DND-41 (cell line): Measurements from ENCODE around the gene KTI12.

Experiments
- EZH2 ChIP-seq: IDR thresholded peaks from 3 replicates; pipeline ENCODE4 v1.6.1; 2012; ENCODE audit warnings: borderline replicate concordance, low read depth, mild to moderate bottlenecking, moderate library complexity, low read length, inconsistent platforms; ENCODE audit not compliant: severe bottlenecking
- TF ChIP-seq, protein P1 (sequence below): IDR thresholded peaks from 2 replicates; pipeline ENCODE4 v1.5.1; 2012; ENCODE audit warnings: borderline replicate concordance, low read length, moderate library complexity, mild to moderate bottlenecking; ENCODE audit not compliant: poor library complexity, severe bottlenecking; ENCODE audit errors: extremely low read depth

DNA sequence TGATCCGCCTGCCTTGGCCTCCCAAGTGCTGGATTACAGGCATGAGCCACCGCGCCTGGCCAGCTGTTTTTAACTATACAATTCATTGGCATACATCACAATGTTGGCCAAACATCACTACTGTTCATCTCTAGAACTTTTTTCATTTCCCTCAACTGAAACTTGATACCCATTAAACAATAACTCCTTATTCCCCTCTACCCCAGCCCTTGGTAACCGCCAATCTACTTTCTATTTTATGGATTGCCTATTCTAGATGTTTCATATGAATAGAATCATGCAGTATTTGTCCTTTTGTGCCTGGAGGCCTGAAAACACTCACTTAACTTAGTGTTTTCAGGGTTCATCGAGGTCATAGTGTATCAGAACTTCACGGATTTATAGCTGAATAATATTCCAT is 38.7 kb upstream of the KTI12 start:
- TF ChIP-seq, protein P1, sequence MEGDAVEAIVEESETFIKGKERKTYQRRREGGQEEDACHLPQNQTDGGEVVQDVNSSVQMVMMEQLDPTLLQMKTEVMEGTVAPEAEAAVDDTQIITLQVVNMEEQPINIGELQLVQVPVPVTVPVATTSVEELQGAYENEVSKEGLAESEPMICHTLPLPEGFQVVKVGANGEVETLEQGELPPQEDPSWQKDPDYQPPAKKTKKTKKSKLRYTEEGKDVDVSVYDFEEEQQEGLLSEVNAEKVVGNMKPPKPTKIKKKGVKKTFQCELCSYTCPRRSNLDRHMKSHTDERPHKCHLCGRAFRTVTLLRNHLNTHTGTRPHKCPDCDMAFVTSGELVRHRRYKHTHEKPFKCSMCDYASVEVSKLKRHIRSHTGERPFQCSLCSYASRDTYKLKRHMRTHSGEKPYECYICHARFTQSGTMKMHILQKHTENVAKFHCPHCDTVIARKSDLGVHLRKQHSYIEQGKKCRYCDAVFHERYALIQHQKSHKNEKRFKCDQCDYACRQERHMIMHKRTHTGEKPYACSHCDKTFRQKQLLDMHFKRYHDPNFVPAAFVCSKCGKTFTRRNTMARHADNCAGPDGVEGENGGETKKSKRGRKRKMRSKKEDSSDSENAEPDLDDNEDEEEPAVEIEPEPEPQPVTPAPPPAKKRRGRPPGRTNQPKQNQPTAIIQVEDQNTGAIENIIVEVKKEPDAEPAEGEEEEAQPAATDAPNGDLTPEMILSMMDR: no peak
- TF ChIP-seq EZH2: no peak
